K562 (cell line): ENCODE results near the gene TAF4.

Source experiments
- CBX8 ChIP-seq: fragments of 200-600 bp; sonication (generic); IDR thresholded peaks from 2 replicates; pipeline ENCODE4 v1.6.1; 2012; ENCODE audit warnings: borderline replicate concordance, mixed run types, low read depth, mild to moderate bottlenecking, moderate library complexity, mixed read lengths, low read length, control low read depth, inconsistent platforms; ENCODE audit not compliant: poor library complexity, severe bottlenecking; ENCODE audit errors: extremely low read depth
- CEBPB ChIP-seq: fragments of 450-650 bp; IDR thresholded peaks from 2 replicates; pipeline ENCODE4 v1.6.1; 2016; ENCODE audit warnings: missing genetic modification characterization, missing compliant biosample characterization
- EGR1 ChIP-seq: fragments of 450-650 bp; conservative IDR thresholded peaks from 2 replicates; pipeline ENCODE4 v1.6.1; 2017; ENCODE audit warnings: mild to moderate bottlenecking
- HMG20B ChIP-seq: fragments of 250-450 bp; sonication (Bioruptor Pico); IDR thresholded peaks from 2 replicates; pipeline ENCODE4 v1.5.0; 2021; ENCODE audit warnings: mild to moderate bottlenecking
- KLF13 ChIP-seq: fragments of 450-650 bp; IDR thresholded peaks from 2 replicates; pipeline ENCODE4 v1.6.1; 2016; ENCODE audit warnings: missing genetic modification characterization, low read depth, mild to moderate bottlenecking, missing compliant biosample characterization, moderate library complexity, borderline replicate concordance
- RBM14 ChIP-seq: fragments of 200-400 bp; formaldehyde crosslinking; IDR thresholded peaks from 2 replicates; pipeline ENCODE4 v1.6.1; 2018; ENCODE audit warnings: low read depth, mild to moderate bottlenecking, low read length, moderate library complexity, borderline replicate concordance; ENCODE audit not compliant: insufficient read depth
- SRF ChIP-seq, 2 experiments: fragments of 250-450, 450-650 bp in 1 of 2; sonication (Bioruptor Pico) in 1 of 2; sonication (generic) in 1 of 2; formaldehyde crosslinking; IDR thresholded peaks; 2 replicates each; pipeline versions ENCODE4 v1.5.0 to v1.5.1; 2020 to 2022; ENCODE audit warnings: mild to moderate bottlenecking in 1 of 2, missing genetic modification reagents in 1 of 2
- ZKSCAN8 ChIP-seq: fragments of 200-800 bp; sonication (Bioruptor generic); IDR thresholded peaks from 2 replicates; pipeline ENCODE4 v1.6.1; 2016; ENCODE audit warnings: missing genetic modification characterization, missing compliant biosample characterization
- ZNF174 ChIP-seq: fragments of 250-450 bp; sonication (Bioruptor Pico); IDR thresholded peaks from 2 replicates; pipeline ENCODE4 v1.4.0; 2020; ENCODE audit warnings: mild to moderate bottlenecking
- TF ChIP-seq, protein P1 (sequence below), 3 experiments: IDR thresholded peaks in 2 of 3; conservative IDR thresholded peaks in 1 of 3; 2 replicates each; pipeline ENCODE4 v1.5.1; 2011 to 2012; ENCODE audit warnings: low read length in 3 of 3, mild to moderate bottlenecking in 3 of 3, control low read depth in 2 of 3, improper control_type of control experiment in 1 of 3, inconsistent platforms in 1 of 3, low read depth in 1 of 3, mixed read lengths in 1 of 3, moderate library complexity in 1 of 3; ENCODE audit not compliant: insufficient read depth in 2 of 3

DNA sequence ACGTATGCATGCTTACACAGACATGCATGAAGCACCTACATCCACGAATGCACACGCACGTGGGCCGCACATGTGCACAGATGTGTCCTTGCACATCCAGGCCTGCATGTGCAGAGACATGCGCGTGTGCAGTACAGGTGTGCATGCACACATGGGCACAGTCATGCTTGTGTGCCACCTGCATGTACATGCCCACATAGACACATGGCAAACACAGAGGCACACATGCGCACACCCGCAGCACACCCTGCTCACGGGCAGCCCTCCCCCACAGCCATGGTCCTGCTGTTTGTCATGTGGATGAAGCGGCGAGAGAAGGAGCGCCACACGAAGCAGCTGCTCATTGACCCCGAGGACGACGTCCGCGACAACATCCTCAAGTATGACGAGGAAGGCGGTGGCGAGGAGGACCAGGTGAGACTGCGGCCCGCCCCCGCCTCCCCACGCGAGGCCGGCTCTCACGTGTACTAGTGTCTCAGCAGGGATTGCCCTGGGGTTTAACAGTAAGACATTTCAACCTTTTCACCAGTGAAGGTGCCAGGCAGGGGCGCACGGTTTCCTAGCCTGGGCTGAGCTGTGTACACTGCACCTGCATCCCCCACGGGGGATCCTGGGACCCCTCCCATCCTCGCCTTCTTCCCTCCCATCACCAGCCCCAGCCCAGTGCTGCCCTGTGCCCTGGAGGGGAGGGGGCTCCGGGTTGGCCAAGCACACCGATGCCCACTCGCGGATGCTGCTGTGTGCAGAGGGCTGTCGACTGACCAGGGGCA, 132.8 kb downstream of the TAF4 start:
- TF ChIP-seq KLF13 (tag) (no peak), SRF (CRISPR knock-in tag; IDR thresholded peaks at IDR 0.05) (no peak), HMG20B (CRISPR knock-in tag) (no peak), ZNF174 (CRISPR knock-in tag) (no peak), RBM14 (no peak), ZKSCAN8 (no peak), EGR1 (no peak), CEBPB (tag) (no peak), CBX8 (no peak)
- TF ChIP-seq, protein P1, sequence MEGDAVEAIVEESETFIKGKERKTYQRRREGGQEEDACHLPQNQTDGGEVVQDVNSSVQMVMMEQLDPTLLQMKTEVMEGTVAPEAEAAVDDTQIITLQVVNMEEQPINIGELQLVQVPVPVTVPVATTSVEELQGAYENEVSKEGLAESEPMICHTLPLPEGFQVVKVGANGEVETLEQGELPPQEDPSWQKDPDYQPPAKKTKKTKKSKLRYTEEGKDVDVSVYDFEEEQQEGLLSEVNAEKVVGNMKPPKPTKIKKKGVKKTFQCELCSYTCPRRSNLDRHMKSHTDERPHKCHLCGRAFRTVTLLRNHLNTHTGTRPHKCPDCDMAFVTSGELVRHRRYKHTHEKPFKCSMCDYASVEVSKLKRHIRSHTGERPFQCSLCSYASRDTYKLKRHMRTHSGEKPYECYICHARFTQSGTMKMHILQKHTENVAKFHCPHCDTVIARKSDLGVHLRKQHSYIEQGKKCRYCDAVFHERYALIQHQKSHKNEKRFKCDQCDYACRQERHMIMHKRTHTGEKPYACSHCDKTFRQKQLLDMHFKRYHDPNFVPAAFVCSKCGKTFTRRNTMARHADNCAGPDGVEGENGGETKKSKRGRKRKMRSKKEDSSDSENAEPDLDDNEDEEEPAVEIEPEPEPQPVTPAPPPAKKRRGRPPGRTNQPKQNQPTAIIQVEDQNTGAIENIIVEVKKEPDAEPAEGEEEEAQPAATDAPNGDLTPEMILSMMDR (IDR thresholded peaks at IDR 0.05 in 2 of 3, conservative IDR thresholded peaks at IDR 0.05 in 1 of 3; ENCODE audit: insufficient read depth in 2 of 3, low read depth in 1 of 3, low read length in 3 of 3), result no peak
